ENCODE measurements around the gene MAP4K4. TPM values are rescaled to one million over a fixed set of nuclear protein-coding genes. Genes with fewer than 3 reads are reported as not detected.

MAP4K4 gene
- total and polyA plus RNA-seq, 2 of the 13 experiments (the other 11 are each of a cell fraction or from before 2014, with no cell fraction given) = 105 to 264 TPM

DNA sequence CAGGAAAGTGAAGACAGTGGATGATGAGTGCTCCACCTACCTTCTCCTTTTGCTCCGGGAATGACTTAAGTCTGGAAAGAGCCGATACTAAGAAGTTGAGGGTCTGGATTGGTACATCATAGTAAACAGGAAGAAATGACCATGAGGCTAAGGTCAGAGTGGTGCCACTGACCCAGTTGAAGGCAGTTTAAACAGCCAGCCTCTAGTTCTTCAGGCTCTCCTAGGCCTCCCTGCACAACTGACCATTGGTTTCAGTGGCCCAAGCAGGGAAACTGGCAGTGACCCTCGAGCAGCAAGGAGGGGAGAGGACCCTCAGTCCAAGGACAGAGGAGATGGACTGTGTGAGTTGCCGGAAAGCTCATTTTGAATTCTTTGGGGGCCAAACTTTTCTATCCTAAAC lies 119.1 kb downstream of the MAP4K4 start (continued):
- TF ChIP-seq ZNF589 (CRISPR knock-in tag; conservative IDR thresholded peaks at IDR 0.05) (no peak), KDM5B (CRISPR knock-in tag; IDR thresholded peaks at IDR 0.05; ENCODE audit: borderline replicate concordance) (no peak), ZNF34 (CRISPR knock-in tag; IDR thresholded peaks at IDR 0.05; ENCODE audit: borderline replicate concordance) (no peak), ZBTB38 (CRISPR knock-in tag; IDR thresholded peaks at IDR 0.05) (no peak), ZNF205 (CRISPR knock-in tag; IDR thresholded peaks at IDR 0.05) (no peak), ZBTB42 (CRISPR knock-in tag; IDR thresholded peaks at IDR 0.05) (no peak), TSC22D2 (CRISPR knock-in tag; IDR thresholded peaks at IDR 0.05; ENCODE audit: borderline replicate concordance) (no peak), RAD21 (CRISPR knock-in tag; IDR thresholded peaks at IDR 0.05) (no peak), SP4 (CRISPR knock-in tag; IDR thresholded peaks at IDR 0.05) (0 out of 2 replicates have a peak, but pooled peaks have one; percentile 29), CBX5 (CRISPR knock-in tag; IDR thresholded peaks at IDR 0.05; ENCODE audit: borderline replicate concordance) (no peak), ZNF562 (CRISPR knock-in tag; IDR thresholded peaks at IDR 0.05; ENCODE audit: borderline replicate concordance) (no peak), MAZ (IDR thresholded peaks at IDR 0.05; ENCODE audit: borderline replicate concordance, low read depth, low read length) (no peak), MAZ (CRISPR knock-in tag; IDR thresholded peaks at IDR 0.05; ENCODE audit: low read depth) (0 out of 2 replicates have a peak, but pooled peaks have one; percentile 18), ZNF546 (CRISPR knock-in tag; conservative IDR thresholded peaks at IDR 0.05) (no peak), PRMT3 (CRISPR knock-in tag; IDR thresholded peaks at IDR 0.05; ENCODE audit: borderline replicate concordance, low read depth) (no peak)
- TF ChIP-seq, protein P1, sequence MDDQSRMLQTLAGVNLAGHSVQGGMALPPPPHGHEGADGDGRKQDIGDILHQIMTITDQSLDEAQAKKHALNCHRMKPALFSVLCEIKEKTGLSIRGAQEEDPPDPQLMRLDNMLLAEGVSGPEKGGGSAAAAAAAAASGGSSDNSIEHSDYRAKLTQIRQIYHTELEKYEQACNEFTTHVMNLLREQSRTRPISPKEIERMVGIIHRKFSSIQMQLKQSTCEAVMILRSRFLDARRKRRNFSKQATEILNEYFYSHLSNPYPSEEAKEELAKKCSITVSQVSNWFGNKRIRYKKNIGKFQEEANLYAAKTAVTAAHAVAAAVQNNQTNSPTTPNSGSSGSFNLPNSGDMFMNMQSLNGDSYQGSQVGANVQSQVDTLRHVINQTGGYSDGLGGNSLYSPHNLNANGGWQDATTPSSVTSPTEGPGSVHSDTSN (CRISPR knock-in tag; IDR thresholded peaks at IDR 0.05; ENCODE audit: borderline replicate concordance) = no peak
- TF ChIP-seq, protein P2, sequence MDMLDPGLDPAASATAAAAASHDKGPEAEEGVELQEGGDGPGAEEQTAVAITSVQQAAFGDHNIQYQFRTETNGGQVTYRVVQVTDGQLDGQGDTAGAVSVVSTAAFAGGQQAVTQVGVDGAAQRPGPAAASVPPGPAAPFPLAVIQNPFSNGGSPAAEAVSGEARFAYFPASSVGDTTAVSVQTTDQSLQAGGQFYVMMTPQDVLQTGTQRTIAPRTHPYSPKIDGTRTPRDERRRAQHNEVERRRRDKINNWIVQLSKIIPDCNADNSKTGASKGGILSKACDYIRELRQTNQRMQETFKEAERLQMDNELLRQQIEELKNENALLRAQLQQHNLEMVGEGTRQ (IDR thresholded peaks at IDR 0.05; ENCODE audit: low read depth, low read length) = no peak
- TF ChIP-seq, protein P2 (CRISPR knock-in tag; IDR thresholded peaks at IDR 0.05; ENCODE audit: borderline replicate concordance) = no peak
- TF ChIP-seq, protein P3, sequence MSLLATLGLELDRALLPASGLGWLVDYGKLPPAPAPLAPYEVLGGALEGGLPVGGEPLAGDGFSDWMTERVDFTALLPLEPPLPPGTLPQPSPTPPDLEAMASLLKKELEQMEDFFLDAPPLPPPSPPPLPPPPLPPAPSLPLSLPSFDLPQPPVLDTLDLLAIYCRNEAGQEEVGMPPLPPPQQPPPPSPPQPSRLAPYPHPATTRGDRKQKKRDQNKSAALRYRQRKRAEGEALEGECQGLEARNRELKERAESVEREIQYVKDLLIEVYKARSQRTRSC (CRISPR knock-in tag; IDR thresholded peaks at IDR 0.05; ENCODE audit: low read depth) = no peak
